GM12872 (cell line): ENCODE data around the gene STYXL1.

Experiments used
- CTCF ChIP-seq: IDR thresholded peaks from 3 replicates; pipeline ENCODE4 v1.5.1; 2011; ENCODE audit warnings: low read depth, mild to moderate bottlenecking, low read length, moderate library complexity; ENCODE audit not compliant: insufficient read depth

STYXL1 gene

GRCh38 chr7:75996476-75996875 lies 51.3 kb downstream of the STYXL1 start:
- TF ChIP-seq CTCF: no peak

GRCh38 chr7:75995996-75996395 lies 51.8 kb downstream of the STYXL1 start:
- TF ChIP-seq CTCF: no peak

- TF ChIP-seq CTCF: no peak
These were observed 52.7 kb downstream of the STYXL1 start for GRCh38 chr7:75995052-75995471.

GRCh38 chr7:75994388-75995051 lies 53.3 kb downstream of the STYXL1 start, which contains the start of gene TMEM120A:
TMEM120A (minus strand) TSS chr7:75994595; CDS start chr7:75994570, 25 bp downstream.
- no peak for TF ChIP-seq CTCF

- no peak for TF ChIP-seq CTCF
These were observed 54.0 kb downstream of the STYXL1 start for GRCh38 chr7:75993689-75994387.

- TF ChIP-seq CTCF: no peak
These were observed 55.6 kb downstream of the STYXL1 start for GRCh38 chr7:75992083-75992755.

- TF ChIP-seq CTCF: no peak
These were observed 56.2 kb downstream of the STYXL1 start for GRCh38 chr7:75991531-75992082.
